Measurements from ENCODE around the gene CLIC4. TPM values are rescaled to one million over a fixed set of nuclear protein-coding genes. Genes with fewer than 3 reads are reported as not detected.

CLIC4 gene
- total RNA-seq, 2 donors from 2014 or later: 77.2 to 124 TPM

DNA sequence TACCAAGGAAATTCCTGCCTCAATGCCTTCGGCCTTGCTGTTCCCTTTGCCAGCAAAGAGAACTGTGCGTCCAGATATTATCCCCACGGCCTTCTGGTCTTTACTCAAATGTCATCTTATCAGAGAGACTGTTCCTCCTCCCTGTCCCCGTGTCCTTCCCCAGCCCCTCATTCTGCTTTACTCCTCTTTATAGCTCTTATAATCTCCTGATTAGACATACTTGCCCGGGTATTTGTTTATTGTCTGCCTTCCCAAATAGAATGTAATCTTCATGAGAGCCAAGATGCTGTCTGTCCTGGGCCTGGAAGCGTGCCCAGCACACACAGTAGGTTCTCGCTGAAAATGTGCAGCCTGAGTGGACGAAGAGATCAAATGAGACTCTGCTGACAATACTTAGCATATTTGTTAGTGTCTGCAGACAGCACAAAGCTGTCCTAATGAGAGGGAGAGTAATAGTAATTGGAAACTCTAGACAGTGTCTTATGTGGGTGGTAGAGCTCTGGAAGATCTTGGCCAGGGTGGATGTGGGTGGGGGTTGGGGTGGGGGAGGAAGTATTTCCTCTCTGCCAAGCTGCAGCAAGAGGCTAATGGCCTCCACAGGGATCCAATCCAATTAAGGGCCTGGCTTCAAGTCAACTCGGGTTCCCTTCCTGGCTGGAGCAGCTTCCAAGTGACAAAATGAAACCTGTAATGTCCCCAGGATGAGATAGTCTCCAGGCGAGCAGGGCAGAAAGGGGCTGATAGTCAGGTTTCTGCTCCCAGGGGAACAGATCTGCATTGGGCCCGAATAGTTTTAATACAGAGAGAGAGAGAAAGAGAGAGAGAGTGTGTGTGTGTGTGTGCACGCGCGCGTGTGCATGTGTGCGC, 9.5 kb upstream of the CLIC4 start:
- H3K4me3 ChIP-seq: no peak overlapping the region
- DNase-seq (ENCODE audit: low spot score): peak; percentile 16
- WGBS: 27% methylated on average over 16 of the region's 16 CpGs

DNA sequence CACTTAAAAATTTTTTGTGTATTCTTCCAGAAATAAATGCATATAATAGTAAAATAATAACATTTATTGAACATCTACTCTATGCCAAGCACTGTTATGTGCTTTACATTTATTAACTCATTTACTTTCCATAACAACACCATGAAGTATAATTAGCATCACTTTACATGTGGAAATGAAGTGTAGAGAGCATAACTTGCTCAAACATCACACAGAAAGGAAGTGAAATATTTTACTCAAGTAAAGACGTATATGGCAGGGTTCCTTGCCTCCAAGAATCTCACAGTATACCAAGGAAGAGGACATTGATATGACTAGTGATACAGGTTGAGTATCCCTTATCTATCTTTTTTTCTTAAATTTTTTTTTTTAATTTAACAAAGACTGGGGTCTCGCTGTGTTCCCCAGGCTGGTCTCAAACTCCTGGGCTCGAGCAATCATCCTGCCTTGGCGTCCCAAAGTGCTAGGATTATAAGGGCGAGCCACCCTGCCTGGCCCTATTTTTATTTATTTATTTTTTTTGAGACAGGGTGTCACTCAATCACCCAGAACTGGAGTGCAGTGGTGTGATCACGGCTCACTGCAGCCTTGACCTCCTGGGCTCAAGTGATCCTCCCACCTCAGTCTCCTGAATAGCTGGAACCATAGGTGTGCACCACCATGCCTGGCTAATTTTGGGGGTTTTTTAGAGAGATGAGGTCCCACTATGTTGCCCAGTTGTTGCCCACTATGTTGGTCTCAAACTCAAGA, 7.7 kb upstream of the CLIC4 start:
- H3K4me3 ChIP-seq: no peak overlapping the region
- H3K4me1 ChIP-seq (replicated peaks): no peaks in the 10 kb centered on the region
- no peak overlapping the region for H3K27ac ChIP-seq
- no peaks in the 10 kb centered on the region for H3K36me3 ChIP-seq
- TF ChIP-seq POLR2A (IDR thresholded peaks at IDR 0.05) (no peak), POLR2AphosphoS5 (IDR thresholded peaks at IDR 0.05) (no peak)
- TF ChIP-seq, protein P1, sequence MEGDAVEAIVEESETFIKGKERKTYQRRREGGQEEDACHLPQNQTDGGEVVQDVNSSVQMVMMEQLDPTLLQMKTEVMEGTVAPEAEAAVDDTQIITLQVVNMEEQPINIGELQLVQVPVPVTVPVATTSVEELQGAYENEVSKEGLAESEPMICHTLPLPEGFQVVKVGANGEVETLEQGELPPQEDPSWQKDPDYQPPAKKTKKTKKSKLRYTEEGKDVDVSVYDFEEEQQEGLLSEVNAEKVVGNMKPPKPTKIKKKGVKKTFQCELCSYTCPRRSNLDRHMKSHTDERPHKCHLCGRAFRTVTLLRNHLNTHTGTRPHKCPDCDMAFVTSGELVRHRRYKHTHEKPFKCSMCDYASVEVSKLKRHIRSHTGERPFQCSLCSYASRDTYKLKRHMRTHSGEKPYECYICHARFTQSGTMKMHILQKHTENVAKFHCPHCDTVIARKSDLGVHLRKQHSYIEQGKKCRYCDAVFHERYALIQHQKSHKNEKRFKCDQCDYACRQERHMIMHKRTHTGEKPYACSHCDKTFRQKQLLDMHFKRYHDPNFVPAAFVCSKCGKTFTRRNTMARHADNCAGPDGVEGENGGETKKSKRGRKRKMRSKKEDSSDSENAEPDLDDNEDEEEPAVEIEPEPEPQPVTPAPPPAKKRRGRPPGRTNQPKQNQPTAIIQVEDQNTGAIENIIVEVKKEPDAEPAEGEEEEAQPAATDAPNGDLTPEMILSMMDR (IDR thresholded peaks at IDR 0.05): no peak
- no peaks in the 10 kb centered on the region for H3K27me3 ChIP-seq (replicated peaks; ENCODE audit: insufficient read depth)
- intact Hi-C loops (cut with DNase I): no loop called here
- DNase-seq (ENCODE audit: low spot score): no peak
- 93% methylated on average over 6 of the region's 6 CpGs for WGBS
- H3K9me3 ChIP-seq: no peaks in the 10 kb centered on the region

More for the DNA sequence above, 9.5 kb upstream of the CLIC4 start:
- TF ChIP-seq POLR2A (IDR thresholded peaks at IDR 0.05) (no peak), POLR2AphosphoS5 (IDR thresholded peaks at IDR 0.05) (peak; percentile 13)
- TF ChIP-seq, protein P1 (IDR thresholded peaks at IDR 0.05): no peak
- Histone ChIP-seq H3K4me1 (replicated peaks) (no peaks in the 10 kb centered on the region), H3K27me3 (replicated peaks; ENCODE audit: insufficient read depth) (no peaks in the 10 kb centered on the region), H3K9me3 (no peaks in the 10 kb centered on the region), H3K36me3 (no peaks in the 10 kb centered on the region), H3K27ac (peak overlapping the region; percentile 15 to 48)
- intact Hi-C loops (cut with DNase I): no loop called here

DNA sequence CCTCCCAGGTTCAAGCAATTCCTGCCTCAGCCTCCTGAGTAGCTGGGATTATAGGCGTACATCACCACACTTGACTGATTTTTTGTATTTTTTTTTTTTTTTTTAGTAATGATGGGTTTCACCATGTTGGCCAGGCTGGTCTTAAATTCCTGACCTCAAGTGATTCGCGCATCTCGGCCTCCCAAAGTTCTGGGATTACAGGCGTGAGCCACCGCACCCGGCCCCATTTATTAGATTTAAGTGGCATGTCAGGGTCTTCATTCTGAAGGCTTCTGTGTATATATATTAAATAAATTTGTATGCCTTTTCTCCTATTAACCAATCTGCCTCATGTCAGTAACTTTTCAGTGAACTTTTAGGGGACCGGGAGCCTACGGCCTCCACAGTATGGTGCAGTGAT, 6.0 kb upstream of the CLIC4 start:
- no peak for TF ChIP-seq POLR2A (IDR thresholded peaks at IDR 0.05)
- TF ChIP-seq, protein P1 (IDR thresholded peaks at IDR 0.05): no peak
- Histone ChIP-seq H3K4me1 (replicated peaks) (no peaks in the 10 kb centered on the region), H3K27ac (no peak overlapping the region), H3K27me3 (replicated peaks; ENCODE audit: insufficient read depth) (no peaks in the 10 kb centered on the region), H3K36me3 (no peaks in the 10 kb centered on the region), H3K9me3 (no peaks in the 10 kb centered on the region), H3K4me3 (no peak overlapping the region)
- intact Hi-C loops (cut with DNase I): no loop called here
- DNase-seq (ENCODE audit: low spot score): no peak
- 96% methylated on average over 9 of the region's 9 CpGs for WGBS

DNA sequence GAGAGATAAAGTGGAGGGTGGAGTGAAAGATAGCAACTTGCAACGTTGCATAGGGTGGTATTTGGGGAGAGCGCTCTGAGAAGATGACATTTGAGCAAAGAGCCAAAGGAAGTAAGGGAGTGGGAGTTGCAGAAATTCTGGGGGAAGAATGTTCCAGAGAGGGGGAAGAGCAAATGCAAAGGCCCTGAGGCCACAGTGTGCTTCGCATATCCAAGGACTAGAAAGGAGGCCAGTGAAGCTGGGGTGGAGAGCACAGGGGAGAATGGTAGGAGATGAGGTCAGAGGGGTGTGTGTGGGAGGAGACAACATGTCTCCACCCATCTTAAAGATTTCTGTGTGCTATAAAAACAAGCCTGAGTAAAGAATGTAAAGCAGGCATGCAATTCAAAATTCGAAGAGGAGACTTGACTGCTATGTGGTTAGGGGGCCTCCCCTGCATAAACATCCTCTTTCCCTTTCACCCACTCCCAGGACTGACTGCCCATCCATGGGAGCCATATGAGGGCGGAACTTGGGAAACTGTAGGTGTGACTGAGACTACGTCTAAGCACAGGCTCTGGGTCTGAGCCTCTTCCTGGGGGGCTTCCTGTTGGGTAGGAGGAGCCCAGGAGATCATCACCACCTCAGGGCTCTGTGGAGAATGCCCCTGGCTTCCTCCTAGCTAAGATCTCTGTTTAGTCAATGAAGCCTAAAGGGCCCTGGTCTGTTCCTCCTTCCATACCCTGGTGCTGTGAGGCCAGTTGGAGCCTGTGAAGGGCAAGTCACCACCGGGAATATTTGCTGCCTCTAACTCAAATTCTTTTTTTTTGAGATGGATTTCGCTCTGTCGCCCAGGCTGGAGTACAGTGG, 2.9 kb upstream of the CLIC4 start:
- Histone ChIP-seq H3K27ac (peak overlapping the region in 1 of 2 donors; percentile 6), H3K4me1 (replicated peaks) (no peaks in the 10 kb centered on the region), H3K36me3 (no peaks in the 10 kb centered on the region), H3K4me3 (no peak overlapping the region), H3K9me3 (no peaks in the 10 kb centered on the region), H3K27me3 (replicated peaks; ENCODE audit: insufficient read depth) (no peaks in the 10 kb centered on the region)
- intact Hi-C loops (cut with DNase I): loop anchor here (5.0 kb wide), 1 partner anchor 45 kb away; no protein-coding TSS in a partner anchor
- TF ChIP-seq POLR2AphosphoS5 (IDR thresholded peaks at IDR 0.05) (no peak), POLR2A (IDR thresholded peaks at IDR 0.05) (no peak)
- TF ChIP-seq, protein P1 (IDR thresholded peaks at IDR 0.05): no peak
- DNase-seq (ENCODE audit: low spot score): no peak
- 75% methylated on average over 9 of the region's 9 CpGs for WGBS
